NCI-H1417 treated with DMSO at 0.1 percent for 48 hours (cell line): ENCODE data around the gene ZNF607.
"Not testable (repeated sequence)": the region's sequence is repeated elsewhere in the genome, so short reads cannot be mapped to it uniquely, and the experiment has no call there.

Source experiments
- DNase-seq: peaks from one replicate; lab custom pipeline; 2025; lab: John Stamatoyannopoulos, UW

ZNF607 gene

GRCh38 chr19:37719111-37719926, at the start of gene ZNF607:
TSS of gene ZNF607 (minus strand) at chr19:37719761. CDS start at chr19:37711618, 8,143 bp downstream.
- peak; percentile 87 for DNase-seq

GRCh38 chr19:37763488-37763887, 43.9 kb upstream of the ZNF607 start:
- no peak for DNase-seq

GRCh38 chr19:37757683-37758082, 38.1 kb upstream of the ZNF607 start:
- DNase-seq: not testable (repeated sequence)

- no peak for DNase-seq
Observed at GRCh38 chr19:37738371-37738770, 18.8 kb upstream of the ZNF607 start.

GRCh38 chr19:37725181-37725580, 5.6 kb upstream of the ZNF607 start:
- DNase-seq: no peak

- DNase-seq: no peak
Observed at GRCh38 chr19:37719927-37720265, 335 bp upstream of the ZNF607 start.

GRCh38 chr19:37718304-37718703, 1.3 kb downstream of the ZNF607 start:
- no peak for DNase-seq

- DNase-seq: no peak
Observed at GRCh38 chr19:37716140-37716539, 3.4 kb downstream of the ZNF607 start.

GRCh38 chr19:37706052-37706605, 13.4 kb downstream of the ZNF607 start:
- DNase-seq: no peak

- DNase-seq: no peak
Observed at GRCh38 chr19:37699057-37699456, 20.5 kb downstream of the ZNF607 start.

- DNase-seq: no peak
Observed at GRCh38 chr19:37698216-37698615, 21.3 kb downstream of the ZNF607 start.

- DNase-seq: no peak
Observed at GRCh38 chr19:37695144-37695899, 24.2 kb downstream of the ZNF607 start.

GRCh38 chr19:37692956-37693620, 26.5 kb downstream of the ZNF607 start:
- DNase-seq: no peak

- DNase-seq: no peak
Observed at GRCh38 chr19:37691881-37692504, 27.6 kb downstream of the ZNF607 start.

- DNase-seq: no peak
Observed at GRCh38 chr19:37683520-37683919, 36.0 kb downstream of the ZNF607 start.

- DNase-seq: no peak
Observed at GRCh38 chr19:37669450-37669914, 50.1 kb downstream of the ZNF607 start.

GRCh38 chr19:37657157-37657556, 62.4 kb downstream of the ZNF607 start:
- not testable (repeated sequence) for DNase-seq

GRCh38 chr19:37655689-37656371, 63.7 kb downstream of the ZNF607 start:
- peak; percentile 84 for DNase-seq

- peak; percentile 84 for DNase-seq
Observed at GRCh38 chr19:37655301-37655688, 64.3 kb downstream of the ZNF607 start, which contains the start of gene ZFP30. TSS of gene ZFP30 (minus strand) at chr19:37655465. CDS start at chr19:37647822, 7,643 bp downstream.

- DNase-seq: no peak
Observed at GRCh38 chr19:37654629-37655300, 64.8 kb downstream of the ZNF607 start.

GRCh38 chr19:37654118-37654517, 65.4 kb downstream of the ZNF607 start:
- DNase-seq: no peak
